Measurements from ENCODE around the gene EPHB2. TPM values are rescaled to one million over a fixed set of nuclear protein-coding genes. Genes with fewer than 3 reads are reported as not detected.

EPHB2 gene
- total and polyA plus RNA-seq, 9 donors: 2.5 to 55.1 (median 15.1) TPM

DNA sequence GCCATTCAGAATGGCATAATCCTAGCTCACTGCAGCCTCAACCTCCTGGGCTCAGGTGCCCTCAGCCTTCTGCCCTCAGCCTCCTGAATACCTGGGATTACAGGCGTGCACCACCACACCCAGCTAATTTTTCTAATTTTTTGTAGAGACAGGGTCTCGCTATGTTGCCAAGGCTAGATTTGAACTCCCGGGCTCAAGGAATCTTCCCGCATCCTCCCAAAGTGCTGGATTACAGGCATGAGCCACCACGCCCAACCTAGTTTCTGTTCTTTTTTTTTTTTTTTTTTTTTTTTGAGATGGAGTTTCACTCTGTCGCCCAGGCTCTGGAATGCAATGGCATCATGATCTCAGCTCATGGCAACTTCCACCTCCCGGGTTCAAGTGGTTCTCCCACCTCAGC lies 153.1 kb downstream of the EPHB2 start:
- Histone ChIP-seq H3K36me3 (no peaks in the 10 kb centered on the region), H3K27ac (no peak overlapping the region), H3K9me3 (no peaks in the 10 kb centered on the region), H3K27me3 (no peaks in the 10 kb centered on the region), H3K4me1 (ENCODE audit: insufficient read depth) (no peaks in the 10 kb centered on the region), H3K4me3 (no peak overlapping the region)
- 95 to 96% (median 95%) methylated on average over 7 of the region's 7 CpGs for WGBS, 3 donors
- TF ChIP-seq, protein P1, sequence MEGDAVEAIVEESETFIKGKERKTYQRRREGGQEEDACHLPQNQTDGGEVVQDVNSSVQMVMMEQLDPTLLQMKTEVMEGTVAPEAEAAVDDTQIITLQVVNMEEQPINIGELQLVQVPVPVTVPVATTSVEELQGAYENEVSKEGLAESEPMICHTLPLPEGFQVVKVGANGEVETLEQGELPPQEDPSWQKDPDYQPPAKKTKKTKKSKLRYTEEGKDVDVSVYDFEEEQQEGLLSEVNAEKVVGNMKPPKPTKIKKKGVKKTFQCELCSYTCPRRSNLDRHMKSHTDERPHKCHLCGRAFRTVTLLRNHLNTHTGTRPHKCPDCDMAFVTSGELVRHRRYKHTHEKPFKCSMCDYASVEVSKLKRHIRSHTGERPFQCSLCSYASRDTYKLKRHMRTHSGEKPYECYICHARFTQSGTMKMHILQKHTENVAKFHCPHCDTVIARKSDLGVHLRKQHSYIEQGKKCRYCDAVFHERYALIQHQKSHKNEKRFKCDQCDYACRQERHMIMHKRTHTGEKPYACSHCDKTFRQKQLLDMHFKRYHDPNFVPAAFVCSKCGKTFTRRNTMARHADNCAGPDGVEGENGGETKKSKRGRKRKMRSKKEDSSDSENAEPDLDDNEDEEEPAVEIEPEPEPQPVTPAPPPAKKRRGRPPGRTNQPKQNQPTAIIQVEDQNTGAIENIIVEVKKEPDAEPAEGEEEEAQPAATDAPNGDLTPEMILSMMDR (IDR thresholded peaks at IDR 0.05): no peak
- TF ChIP-seq POLR2A (IDR thresholded peaks at IDR 0.05): no peak
- no peak for TF ChIP-seq EP300 (IDR thresholded peaks at IDR 0.05)
- intact Hi-C loops (cut with DNase I): loop anchor here in 3 of 4 donors (2.0 to 5.0 kb wide), 4 partner anchors 39 to 161 kb away; partner anchors contain the start of gene EPHB2 (in 1 of the 3)
- DNase-seq: no peak

DNA sequence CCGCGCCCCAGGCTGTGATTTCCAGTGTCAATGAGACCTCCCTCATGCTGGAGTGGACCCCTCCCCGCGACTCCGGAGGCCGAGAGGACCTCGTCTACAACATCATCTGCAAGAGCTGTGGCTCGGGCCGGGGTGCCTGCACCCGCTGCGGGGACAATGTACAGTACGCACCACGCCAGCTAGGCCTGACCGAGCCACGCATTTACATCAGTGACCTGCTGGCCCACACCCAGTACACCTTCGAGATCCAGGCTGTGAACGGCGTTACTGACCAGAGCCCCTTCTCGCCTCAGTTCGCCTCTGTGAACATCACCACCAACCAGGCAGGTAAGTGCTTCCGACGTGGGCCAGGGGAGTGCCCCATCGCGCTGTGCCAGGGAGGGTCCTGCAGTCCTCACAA lies 154.2 kb downstream of the EPHB2 start:
- no peak for DNase-seq
- Histone ChIP-seq H3K27ac (no peak overlapping the region), H3K9me3 (no peaks in the 10 kb centered on the region), H3K27me3 (no peaks in the 10 kb centered on the region), H3K4me3 (no peak overlapping the region), H3K36me3 (no peaks in the 10 kb centered on the region), H3K4me1 (ENCODE audit: insufficient read depth) (no peaks in the 10 kb centered on the region)
- intact Hi-C loops (cut with DNase I): loop anchor here in 3 of 4 donors (5.0 kb wide), 3 partner anchors 153 to 163 kb away; partner anchors contain the start of gene EPHB2 (in 1 of the 3)
- WGBS, 3 donors: 95 to 98% (median 96%) methylated on average over 21 to 24 of the region's 24 CpGs
- TF ChIP-seq, protein P1 (IDR thresholded peaks at IDR 0.05): no peak
- TF ChIP-seq EP300 (IDR thresholded peaks at IDR 0.05) (no peak), POLR2A (IDR thresholded peaks at IDR 0.05) (no peak)

DNA sequence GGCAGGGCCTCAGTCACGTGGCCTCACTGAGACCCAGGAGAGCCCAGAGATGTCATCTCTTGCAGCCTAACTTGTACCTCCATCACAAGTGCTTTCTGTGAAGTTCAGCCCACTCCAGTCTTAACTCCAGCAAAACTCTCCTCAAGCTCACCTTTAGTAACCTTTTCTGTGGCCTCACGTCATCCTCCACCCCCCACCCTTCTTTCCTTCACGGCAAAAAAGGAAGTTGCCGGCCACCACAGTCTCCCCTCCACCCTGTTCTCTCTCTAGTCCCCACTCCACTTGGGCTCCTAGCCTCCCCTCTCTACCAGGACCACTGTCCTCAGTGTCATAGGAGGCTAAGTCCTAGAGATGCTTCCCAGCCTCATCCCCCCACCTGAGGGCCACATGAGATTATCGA lies 155.1 kb downstream of the EPHB2 start:
- intact Hi-C loops (cut with DNase I): no loop called here
- no peaks in the 10 kb centered on the region for H3K27me3 ChIP-seq
- H3K27ac ChIP-seq: no peak overlapping the region
- H3K36me3 ChIP-seq: no peaks in the 10 kb centered on the region
- no peak for DNase-seq
- H3K9me3 ChIP-seq: no peaks in the 10 kb centered on the region
- 75 to 80% (median 76%) methylated on average over 5 of the region's 5 CpGs for WGBS, 3 donors
- H3K4me1 ChIP-seq (ENCODE audit: insufficient read depth): peaks cover 3% of the 10 kb centered on the region
- no peak overlapping the region for H3K4me3 ChIP-seq
- no peak for TF ChIP-seq POLR2A (IDR thresholded peaks at IDR 0.05)
- TF ChIP-seq, protein P1 (IDR thresholded peaks at IDR 0.05): no peak
- no peak for TF ChIP-seq EP300 (IDR thresholded peaks at IDR 0.05)

DNA sequence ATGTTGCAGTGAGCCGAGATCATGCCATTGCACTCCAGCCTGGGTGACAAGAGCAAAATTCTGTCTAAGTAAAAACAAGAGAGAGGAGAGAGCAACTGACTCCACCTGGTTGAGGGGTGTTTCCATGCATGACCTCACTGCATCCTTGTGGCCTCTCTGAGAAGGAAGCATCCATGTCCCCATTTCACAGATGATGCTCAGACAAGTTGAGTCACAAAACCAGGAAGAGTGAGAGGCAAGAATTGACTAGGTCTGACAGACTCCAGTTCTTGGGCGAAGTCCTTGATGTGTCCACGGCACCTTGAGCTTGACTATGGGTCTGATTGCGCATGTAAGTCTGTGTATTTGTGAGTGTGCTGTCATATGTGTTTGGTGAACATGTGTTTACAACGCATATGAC lies 156.2 kb downstream of the EPHB2 start:
- Histone ChIP-seq H3K36me3 (no peaks in the 10 kb centered on the region), H3K27me3 (no peaks in the 10 kb centered on the region), H3K27ac (no peak overlapping the region), H3K4me3 (no peak overlapping the region), H3K4me1 (ENCODE audit: insufficient read depth) (peaks cover 4% of the 10 kb centered on the region), H3K9me3 (no peaks in the 10 kb centered on the region)
- TF ChIP-seq EP300 (IDR thresholded peaks at IDR 0.05) (no peak), POLR2A (IDR thresholded peaks at IDR 0.05) (no peak)
- TF ChIP-seq, protein P1 (IDR thresholded peaks at IDR 0.05): no peak
- DNase-seq: no peak
- 93 to 95% (median 94%) methylated on average over 5 of the region's 5 CpGs for WGBS, 3 donors
- intact Hi-C loops (cut with DNase I): no loop called here
